ENCODE measurements around the gene ZBTB46.

- no peak for TF ChIP-seq EZH2phosphoT487 (conservative IDR thresholded peaks at IDR 0.05; ENCODE audit: low read length)
- TF ChIP-seq CTCF (IDR thresholded peaks at IDR 0.05; ENCODE audit: insufficient read depth, low read length, poor library complexity, severe bottlenecking) = no peak
Measured at GRCh38 chr20:63857764-63858392, 26.8 kb upstream of the ZBTB46 start.

All from SU-DHL-6 (cell line).